Measurements from ENCODE around the gene SOX21. TPM values are rescaled to one million over a fixed set of nuclear protein-coding genes. Genes with fewer than 3 reads are reported as not detected.

Gene SOX21
- total RNA-seq, 1 donor from 2014 or later = not detected

- DNase-seq = no peak
- Mint-ChIP-seq H3K4me3 (ENCODE audit: unreplicated experiment) (no peak overlapping the region), H3K4me1 (ENCODE audit: low read depth, unreplicated experiment) (peaks cover 12% of the 10 kb centered on the region), H3K27me3 (ENCODE audit: unreplicated experiment) (peaks cover 41% of the 10 kb centered on the region), H3K9me3 (ENCODE audit: unreplicated experiment) (peaks cover 18% of the 10 kb centered on the region), H3K27ac (ENCODE audit: unreplicated experiment) (no peak overlapping the region), H3K36me3 (ENCODE audit: unreplicated experiment) (no peaks in the 10 kb centered on the region)
- TF ChIP-seq CTCF (IDR thresholded peaks at IDR 0.05; ENCODE audit: partially characterized antibody, unreplicated experiment) = no peak
Measured at GRCh38 chr13:94706101-94706842, 6.1 kb downstream of the SOX21 start.

- Mint-ChIP-seq H3K27ac (ENCODE audit: unreplicated experiment) (no peak overlapping the region), H3K4me1 (ENCODE audit: low read depth, unreplicated experiment) (peaks cover 11% of the 10 kb centered on the region)
- peak; percentile 24 for DNase-seq
Measured at GRCh38 chr13:94705081-94706030, 7.0 kb downstream of the SOX21 start.

GRCh38 chr13:94704377-94705080 is 7.8 kb downstream of the SOX21 start:
- peaks cover 39% of the 10 kb centered on the region for H3K27me3 Mint-ChIP-seq (ENCODE audit: unreplicated experiment)
- no peaks in the 10 kb centered on the region for H3K36me3 Mint-ChIP-seq (ENCODE audit: unreplicated experiment)
- H3K9me3 Mint-ChIP-seq (ENCODE audit: unreplicated experiment) = peaks cover 13% of the 10 kb centered on the region
- TF ChIP-seq CTCF (IDR thresholded peaks at IDR 0.05; ENCODE audit: partially characterized antibody, unreplicated experiment) = no peak
- no peak overlapping the region for H3K4me3 Mint-ChIP-seq (ENCODE audit: unreplicated experiment)
- peak; percentile 18 for DNase-seq
- H3K4me1 Mint-ChIP-seq (ENCODE audit: low read depth, unreplicated experiment) = peaks cover 10% of the 10 kb centered on the region
- no peak overlapping the region for H3K27ac Mint-ChIP-seq (ENCODE audit: unreplicated experiment)

More at GRCh38 chr13:94705081-94706030, 7.0 kb downstream of the SOX21 start:
- H3K9me3 Mint-ChIP-seq (ENCODE audit: unreplicated experiment) = peaks cover 16% of the 10 kb centered on the region
- no peaks in the 10 kb centered on the region for H3K36me3 Mint-ChIP-seq (ENCODE audit: unreplicated experiment)
- TF ChIP-seq CTCF (IDR thresholded peaks at IDR 0.05; ENCODE audit: partially characterized antibody, unreplicated experiment) = no peak
- H3K27me3 Mint-ChIP-seq (ENCODE audit: unreplicated experiment) = peaks cover 40% of the 10 kb centered on the region
- no peak overlapping the region for H3K4me3 Mint-ChIP-seq (ENCODE audit: unreplicated experiment)

- TF ChIP-seq CTCF (IDR thresholded peaks at IDR 0.05; ENCODE audit: partially characterized antibody, unreplicated experiment) = no peak
- H3K9me3 Mint-ChIP-seq (ENCODE audit: unreplicated experiment) = peaks cover 12% of the 10 kb centered on the region
- H3K27me3 Mint-ChIP-seq (ENCODE audit: unreplicated experiment) = peaks cover 41% of the 10 kb centered on the region
- DNase-seq = no peak
- H3K4me3 Mint-ChIP-seq (ENCODE audit: unreplicated experiment) = peak overlapping the region; percentile 77
- H3K36me3 Mint-ChIP-seq (ENCODE audit: unreplicated experiment) = no peaks in the 10 kb centered on the region
- no peak overlapping the region for H3K27ac Mint-ChIP-seq (ENCODE audit: unreplicated experiment)
- peaks cover 10% of the 10 kb centered on the region for H3K4me1 Mint-ChIP-seq (ENCODE audit: low read depth, unreplicated experiment)
Measured at GRCh38 chr13:94703721-94704314, 8.5 kb downstream of the SOX21 start.
